EH (cell line): ENCODE results near the gene YAF2.

Source experiments
- DNase-seq: peaks from one replicate; pipeline ENCODE4 v3.0.0-alpha.2; 2015; ENCODE audit warnings: low read depth

Gene YAF2

GRCh38 chr12:42238240-42239140 is at the start of gene YAF2:
Gene YAF2 (minus strand): TSS chr12:42238248. CDS start chr12:42238180, 68 bp downstream.
- DNase-seq = peak; percentile 89

- DNase-seq = no peak
These were observed 48.7 kb upstream of the YAF2 start for GRCh38 chr12:42286741-42287140.

- no peak for DNase-seq
These were observed 47.4 kb upstream of the YAF2 start for GRCh38 chr12:42285431-42285830.

- no peak for DNase-seq
These were observed 46.8 kb upstream of the YAF2 start for GRCh38 chr12:42284876-42285275.

- no peak for DNase-seq
These were observed 46.1 kb upstream of the YAF2 start for GRCh38 chr12:42284157-42284556.

- DNase-seq = no peak
These were observed 45.7 kb upstream of the YAF2 start for GRCh38 chr12:42283739-42284138.

- DNase-seq = no peak
These were observed 44.2 kb upstream of the YAF2 start for GRCh38 chr12:42282294-42282693.

- DNase-seq = no peak
These were observed 43.8 kb upstream of the YAF2 start for GRCh38 chr12:42281844-42282243.

- no peak for DNase-seq
These were observed 43.2 kb upstream of the YAF2 start for GRCh38 chr12:42281278-42281677.

- DNase-seq = no peak
These were observed 40.1 kb upstream of the YAF2 start for GRCh38 chr12:42278128-42278510.

GRCh38 chr12:42277396-42278127 is 39.5 kb upstream of the YAF2 start:
- DNase-seq = no peak

- no peak for DNase-seq
These were observed 37.5 kb upstream of the YAF2 start for GRCh38 chr12:42275499-42275898.

GRCh38 chr12:42273706-42274105 is 35.7 kb upstream of the YAF2 start:
- DNase-seq = no peak

GRCh38 chr12:42270596-42270995 is 32.5 kb upstream of the YAF2 start:
- no peak for DNase-seq

- DNase-seq = no peak
These were observed 29.6 kb upstream of the YAF2 start for GRCh38 chr12:42267413-42268190.

- no peak for DNase-seq
These were observed 28.7 kb upstream of the YAF2 start for GRCh38 chr12:42266579-42267230.

- peak; percentile 13 for DNase-seq
These were observed 24.2 kb upstream of the YAF2 start for GRCh38 chr12:42262271-42262670.

- no peak for DNase-seq
These were observed 23.7 kb upstream of the YAF2 start for GRCh38 chr12:42261708-42262107.

GRCh38 chr12:42260518-42260917 is 22.5 kb upstream of the YAF2 start:
- no peak for DNase-seq

GRCh38 chr12:42259699-42260098 is 21.7 kb upstream of the YAF2 start:
- DNase-seq = no peak

GRCh38 chr12:42255866-42256261 is 17.8 kb upstream of the YAF2 start:
- no peak for DNase-seq
